ENCODE results near the gene CNTNAP5. TPM values are rescaled to one million over a fixed set of nuclear protein-coding genes. Genes with fewer than 3 reads are reported as not detected.

CNTNAP5 gene
- total and polyA plus RNA-seq, 2 of the 13 experiments (the other 11 are each of a cell fraction or from before 2014, with no cell fraction given) = not detected

GRCh38 chr2:124514236-124514635, 489.1 kb downstream of the CNTNAP5 start:
- Histone ChIP-seq H3K4me1 (ENCODE audit: insufficient read depth, low read length) (no peaks in the 10 kb centered on the region), H3K4me3 (replicated peaks in 1 of 3; ENCODE audit: insufficient read depth in 1 of 3, low read depth in 2 of 3, low read length in 3 of 3) (no peak overlapping the region), H2AFZ (ENCODE audit: low read length) (no peak overlapping the region), H3K9me3 (ENCODE audit: low read length) (peaks cover 17% of the 10 kb centered on the region), H3K36me3 (replicated peaks in 1 of 2; ENCODE audit: control insufficient read depth in 1 of 2, insufficient read depth in 2 of 2, low read length in 2 of 2) (no peaks in the 10 kb centered on the region), H3K9ac (ENCODE audit: insufficient read depth, low read depth, low read length) (no peak overlapping the region), H4K20me1 (ENCODE audit: insufficient read depth, low read length) (no peaks in the 10 kb centered on the region), H3K27ac (ENCODE audit: extremely low read length, insufficient read depth, low read length) (no peak overlapping the region), H3K27me3 (ENCODE audit: control insufficient read depth in 1 of 2, insufficient read depth in 2 of 2, low read length in 2 of 2) (no peaks in the 10 kb centered on the region), H3K79me2 (ENCODE audit: insufficient read depth, low read length) (no peaks in the 10 kb centered on the region), H3K4me2 (ENCODE audit: low read depth, low read length) (no peak overlapping the region)
- TF ChIP-seq ZNF883 (CRISPR knock-in tag; IDR thresholded peaks at IDR 0.05; ENCODE audit: not compliant biosample characterization) = no peak
- TF ChIP-seq FOXM1 (CRISPR knock-in tag; IDR thresholded peaks at IDR 0.05) = no peak
- no peak for TF ChIP-seq ZNF282 (IDR thresholded peaks at IDR 0.05; ENCODE audit: partially characterized antibody)
- TF ChIP-seq HCFC1 (IDR thresholded peaks at IDR 0.05; ENCODE audit: low read depth, low read length) = no peak
- no peak for TF ChIP-seq ETS1 (CRISPR knock-in tag; IDR thresholded peaks at IDR 0.05)
- no peak for TF ChIP-seq ZNF317 (CRISPR knock-in tag; IDR thresholded peaks at IDR 0.05)
- TF ChIP-seq TP53 (CRISPR knock-in tag; conservative IDR thresholded peaks at IDR 0.05) = no peak
- no peak for TF ChIP-seq HNRNPH1 (optimal IDR thresholded peaks at IDR 0.05; ENCODE audit: low read depth, low read length)
- no peak for TF ChIP-seq ISL2 (CRISPR knock-in tag; IDR thresholded peaks at IDR 0.05)
- no peak for TF ChIP-seq GZF1 (CRISPR knock-in tag; IDR thresholded peaks at IDR 0.05)
- TF ChIP-seq KDM5A (IDR thresholded peaks at IDR 0.05; ENCODE audit: borderline replicate concordance, low read length) = no peak
- TF ChIP-seq ZNF343 (CRISPR knock-in tag; IDR thresholded peaks at IDR 0.05) = no peak
- no peak for TF ChIP-seq ZNF614 (CRISPR knock-in tag; IDR thresholded peaks at IDR 0.05; ENCODE audit: borderline replicate concordance)
- no peak for TF ChIP-seq ATM (IDR thresholded peaks at IDR 0.05; ENCODE audit: borderline replicate concordance)
- no peak for TF ChIP-seq SP5 (CRISPR knock-in tag; IDR thresholded peaks at IDR 0.05; ENCODE audit: borderline replicate concordance, low read depth)
- TF ChIP-seq ZNF878 (CRISPR knock-in tag; IDR thresholded peaks at IDR 0.05) = no peak
- TF ChIP-seq ZNF777 (CRISPR knock-in tag; IDR thresholded peaks at IDR 0.05) = no peak
- no peak for TF ChIP-seq NBN (conservative IDR thresholded peaks at IDR 0.05)
- no peak for TF ChIP-seq TSC22D2 (CRISPR knock-in tag; IDR thresholded peaks at IDR 0.05; ENCODE audit: borderline replicate concordance)
- no peak for TF ChIP-seq ZFP36L2 (CRISPR knock-in tag; IDR thresholded peaks at IDR 0.05)
- no TSS peak for BruUV-seq (replicated peaks)
- FAIRE-seq (no peak), ATAC-seq (no peak), DNase-seq (ENCODE audit: low spot score) (no peak)
- intact Hi-C loops (cut with micrococcal nuclease; ENCODE audit: unreplicated experiment) = no loop called here
- WGBS (ENCODE audit: low lambda C conversion rate) = 5% methylated on average over 1 of the region's 1 CpG
- ChIA-PET POLR2A (no interaction called here), CTCF (ENCODE audit: low intra/inter-chr PET ratio, low total read pairs) (no interaction called here)
- in situ Hi-C loops (cut with HindIII; ENCODE audit: extremely low pct_ligation_motif_present, low pct_unique_long_range_greater_than_20kb) = no loop called here
